GM19452 (cell line): Measurements from ENCODE around the gene ARMCX1.
"Not testable (repeated sequence)": the region's sequence is repeated elsewhere in the genome, so short reads cannot be mapped to it uniquely, and the experiment has no call there.

ENCODE experiments used
- ATAC-seq: cut with Tn5 transposase; IDR thresholded peaks from one replicate; pipeline ENCODE4 v1.9.1; 2021; ENCODE audit not compliant: unreplicated experiment

The ARMCX1 gene

GRCh38 chrX:101550362-101550750 is at the start of gene ARMCX1:
TSS of gene ARMCX1 (plus strand) at chrX:101550547. CDS start at chrX:101552931, 2,384 bp downstream.
- no peak for ATAC-seq

GRCh38 chrX:101502929-101503328 is 47.4 kb upstream of the ARMCX1 start:
- ATAC-seq = not testable (repeated sequence)

- ATAC-seq = no peak
Observed at GRCh38 chrX:101507372-101507771, 43.0 kb upstream of the ARMCX1 start.

GRCh38 chrX:101507986-101508385 is 42.4 kb upstream of the ARMCX1 start:
- ATAC-seq = no peak

- no peak for ATAC-seq
Observed at GRCh38 chrX:101530944-101531343, 19.4 kb upstream of the ARMCX1 start.

GRCh38 chrX:101539116-101539515 is 11.2 kb upstream of the ARMCX1 start:
- no peak for ATAC-seq

- ATAC-seq = no peak
Observed at GRCh38 chrX:101550751-101551379, 518 bp downstream of the ARMCX1 start.

GRCh38 chrX:101551380-101551767 is 1.0 kb downstream of the ARMCX1 start:
- no peak for ATAC-seq

- ATAC-seq = no peak
Observed at GRCh38 chrX:101552714-101553113, 2.4 kb downstream of the ARMCX1 start.

GRCh38 chrX:101564651-101565050 is 14.3 kb downstream of the ARMCX1 start:
- no peak for ATAC-seq

- ATAC-seq = peak; percentile 99
Observed at GRCh38 chrX:101595739-101596419, 45.5 kb downstream of the ARMCX1 start.

- ATAC-seq = not testable (repeated sequence)
Observed at GRCh38 chrX:101599592-101599991, 49.2 kb downstream of the ARMCX1 start.

- ATAC-seq = no peak
Observed at GRCh38 chrX:101602077-101602476, 51.7 kb downstream of the ARMCX1 start.
